Measurements from ENCODE around the gene RAP1GAP2.
"Not testable (repeated sequence)": the region's sequence is repeated elsewhere in the genome, so short reads cannot be mapped to it uniquely, and the experiment has no call there.

The RAP1GAP2 gene

GRCh38 chr17:2814481-2815341 is 18.5 kb downstream of the RAP1GAP2 start:
- no peak for TF ChIP-seq CTCF (IDR thresholded peaks at IDR 0.05; ENCODE audit: extremely low read depth, missing control alignments)
- DNase-seq (ENCODE audit: low spot score) = peak; percentile 51

DNA sequence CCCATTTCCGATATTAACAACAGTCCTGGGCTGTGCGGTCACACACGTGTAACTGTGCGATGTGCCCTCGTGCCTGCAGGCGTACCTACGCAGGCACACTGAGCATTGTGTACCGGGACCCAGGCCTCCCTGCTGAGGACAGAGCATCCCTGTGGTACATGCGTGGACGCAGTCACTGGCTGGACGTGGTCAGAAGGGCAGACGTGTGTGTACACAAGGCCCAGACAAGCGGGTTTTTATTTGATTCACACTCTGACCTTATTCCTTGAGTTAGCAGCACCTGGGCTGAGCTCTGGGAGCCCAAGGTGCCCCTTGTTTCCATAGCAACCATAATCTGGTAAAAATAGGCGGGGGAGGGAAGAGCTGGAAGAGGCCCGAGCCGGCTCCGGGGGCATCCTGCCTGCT is 19.5 kb downstream of the RAP1GAP2 start:
- TF ChIP-seq CTCF (IDR thresholded peaks at IDR 0.05; ENCODE audit: extremely low read depth, missing control alignments) = no peak
- DNase-seq (ENCODE audit: low spot score) = no peak

DNA sequence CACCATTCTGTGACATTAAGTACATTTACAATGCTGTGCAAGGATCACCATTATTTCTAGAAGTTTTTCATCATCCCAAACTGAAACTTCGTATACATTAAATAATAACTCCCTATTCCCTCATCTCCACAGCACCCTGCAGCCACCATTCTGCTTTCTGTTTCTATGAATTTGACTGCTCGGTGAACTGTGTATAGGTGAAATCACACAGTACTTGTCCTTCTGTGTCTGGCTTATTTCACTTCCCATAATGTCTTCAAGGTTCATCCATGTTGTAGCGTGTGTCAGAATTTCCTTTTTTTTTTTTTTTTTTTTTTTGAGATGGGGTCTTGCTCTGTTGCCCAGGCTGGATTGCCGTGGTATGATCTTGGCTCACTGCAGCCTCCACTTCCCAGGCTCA is 20.4 kb downstream of the RAP1GAP2 start:
- no peak for TF ChIP-seq CTCF (IDR thresholded peaks at IDR 0.05; ENCODE audit: extremely low read depth, missing control alignments)
- no peak for DNase-seq (ENCODE audit: low spot score)

GRCh38 chr17:2819294-2819693 is 23.1 kb downstream of the RAP1GAP2 start:
- DNase-seq (ENCODE audit: low spot score) = not testable (repeated sequence)

DNA sequence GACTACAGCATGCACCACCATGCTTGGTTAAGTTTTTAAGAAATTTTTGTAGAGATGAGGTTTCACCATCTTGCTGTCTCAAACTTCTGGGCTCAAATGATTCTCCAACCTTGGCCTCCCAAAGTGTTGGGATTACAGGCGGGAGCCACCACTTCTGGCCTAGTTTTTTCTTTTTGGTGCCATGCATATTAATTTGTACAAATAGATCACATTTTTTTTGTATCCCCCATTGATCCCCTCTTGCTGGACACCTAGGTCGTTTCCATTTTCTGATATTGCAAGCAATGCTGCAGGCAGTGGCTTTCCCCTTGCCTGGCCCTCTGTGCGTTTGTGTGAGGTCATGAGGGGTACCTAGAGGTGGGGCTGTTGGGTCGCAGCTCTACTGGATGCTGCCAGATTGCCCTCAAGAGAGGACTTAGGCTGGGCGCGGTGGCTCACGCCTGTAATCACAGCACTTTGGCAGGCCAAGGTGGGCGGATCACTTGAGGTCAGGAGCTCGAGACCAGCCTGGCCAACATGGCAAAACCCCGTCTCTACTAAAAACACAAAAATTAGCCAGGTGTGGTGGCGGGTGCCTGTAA is 23.8 kb downstream of the RAP1GAP2 start:
- DNase-seq (ENCODE audit: low spot score) = no peak
- no peak for TF ChIP-seq CTCF (IDR thresholded peaks at IDR 0.05; ENCODE audit: extremely low read depth, missing control alignments)

DNA sequence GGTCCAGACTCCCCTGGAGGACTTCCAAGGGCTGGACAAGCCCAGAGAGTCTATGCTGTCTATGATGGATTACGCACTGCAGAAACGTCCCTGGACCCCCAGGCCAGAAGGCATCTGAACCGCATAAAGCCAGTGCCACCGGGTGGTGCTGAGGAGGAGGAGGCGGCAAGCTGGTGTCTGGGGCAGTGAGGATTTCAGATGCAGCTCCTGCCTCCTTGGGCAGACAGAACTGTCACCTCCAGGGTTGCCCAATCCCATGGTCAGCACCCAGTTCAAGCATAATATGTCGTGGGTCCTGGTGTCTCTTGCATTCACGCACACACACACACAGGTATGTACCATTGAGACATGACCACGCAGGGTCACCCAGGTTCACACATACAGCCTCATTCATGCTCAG is 25.6 kb downstream of the RAP1GAP2 start:
- no peak for DNase-seq (ENCODE audit: low spot score)
- TF ChIP-seq CTCF (IDR thresholded peaks at IDR 0.05; ENCODE audit: extremely low read depth, missing control alignments) = no peak

DNA sequence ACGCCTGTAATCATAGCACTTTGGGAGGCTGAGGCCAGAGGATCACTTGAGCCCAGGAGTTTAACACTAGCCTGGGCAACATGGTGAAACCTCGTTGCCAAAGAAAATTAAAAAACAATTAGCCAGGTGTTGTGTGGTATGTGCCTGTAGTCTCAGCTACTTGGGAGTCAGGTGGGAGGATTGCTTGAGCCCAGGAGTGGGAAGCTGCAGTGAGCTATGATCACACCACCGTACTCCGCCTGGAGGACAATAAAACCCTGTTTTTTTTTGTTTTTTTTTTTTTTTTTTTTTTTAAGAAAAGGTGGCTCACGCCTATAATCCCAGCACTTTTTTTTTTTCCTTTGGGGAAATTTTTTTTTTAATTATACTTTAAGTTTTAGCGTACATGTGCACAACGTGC is 26.1 kb downstream of the RAP1GAP2 start:
- no peak for TF ChIP-seq CTCF (IDR thresholded peaks at IDR 0.05; ENCODE audit: extremely low read depth, missing control alignments)
- DNase-seq (ENCODE audit: low spot score) = no peak
